Measurements from ENCODE around the gene NELL1. TPM values are rescaled to one million over a fixed set of nuclear protein-coding genes. Genes with fewer than 3 reads are reported as not detected.

NELL1 gene
- total RNA-seq, 1 experiment from 2014 or later = not detected

- in situ Hi-C loops (cut with HindIII; ENCODE audit: low pct_unique_long_range_greater_than_20kb, low sequenced_read_pairs) (no loop called here), intact Hi-C loops (cut with micrococcal nuclease; ENCODE audit: unreplicated experiment) (no loop called here)
- CTCF ChIA-PET = no interaction called here
- Histone ChIP-seq H3K4me3 (ENCODE audit: low read depth in 2 of 2, low read length in 2 of 2) (no peak overlapping the region), H3K36me3 (ENCODE audit: control insufficient read depth, insufficient read depth, low read length) (no peaks in the 10 kb centered on the region), H3K9me3 (ENCODE audit: control insufficient read depth, insufficient read depth, low read depth, low read length) (no peaks in the 10 kb centered on the region), H3K4me1 (ENCODE audit: control insufficient read depth, insufficient read depth, low read length) (no peaks in the 10 kb centered on the region), H3K27ac (ENCODE audit: low read length) (no peak overlapping the region), H3K27me3 (ENCODE audit: control insufficient read depth, insufficient read depth, low read length) (no peaks in the 10 kb centered on the region)
- POLR2A ChIA-PET = no interaction called here
- no peak for ATAC-seq
- TF ChIP-seq REST (IDR thresholded peaks at IDR 0.05; ENCODE audit: insufficient read depth in 1 of 2, low read depth in 2 of 2, low read length in 1 of 2) = no peak
- TF ChIP-seq CTCF (IDR thresholded peaks at IDR 0.05) = no peak
- TF ChIP-seq SIN3A (IDR thresholded peaks at IDR 0.05; ENCODE audit: borderline replicate concordance, insufficient read depth, low read depth, low read length) = no peak
- TF ChIP-seq TCF7L2 (IDR thresholded peaks at IDR 0.05; ENCODE audit: low read depth, low read length) = no peak
- no peak for TF ChIP-seq POLR2AphosphoS5 (IDR thresholded peaks at IDR 0.05; ENCODE audit: low read depth, low read length)
- no peak for DNase-seq (ENCODE audit: low read depth, low spot score)
- no TSS peak for BruUV-seq (replicated peaks)
Observed at GRCh38 chr11:21421711-21422329, 752.4 kb downstream of the NELL1 start.

GRCh38 chr11:21426931-21427330, 757.5 kb downstream of the NELL1 start:
- ChIA-PET POLR2A (no interaction called here), CTCF (no interaction called here)
- Histone ChIP-seq H3K27me3 (ENCODE audit: control insufficient read depth, insufficient read depth, low read length) (no peaks in the 10 kb centered on the region), H3K36me3 (ENCODE audit: control insufficient read depth, insufficient read depth, low read length) (no peaks in the 10 kb centered on the region), H3K4me1 (ENCODE audit: control insufficient read depth, insufficient read depth, low read length) (no peaks in the 10 kb centered on the region), H3K27ac (ENCODE audit: low read length) (no peak overlapping the region), H3K9me3 (ENCODE audit: control insufficient read depth, insufficient read depth, low read depth, low read length) (no peaks in the 10 kb centered on the region), H3K4me3 (ENCODE audit: low read depth in 2 of 2, low read length in 2 of 2) (no peak overlapping the region)
- DNase-seq (ENCODE audit: low read depth, low spot score) (no peak), ATAC-seq (no peak)
- in situ Hi-C loops (cut with HindIII; ENCODE audit: low pct_unique_long_range_greater_than_20kb, low sequenced_read_pairs) (no loop called here), intact Hi-C loops (cut with micrococcal nuclease; ENCODE audit: unreplicated experiment) (no loop called here)
- TF ChIP-seq POLR2AphosphoS5 (IDR thresholded peaks at IDR 0.05; ENCODE audit: low read depth, low read length) (no peak), TCF7L2 (IDR thresholded peaks at IDR 0.05; ENCODE audit: low read depth, low read length) (no peak), CTCF (IDR thresholded peaks at IDR 0.05) (no peak), SIN3A (IDR thresholded peaks at IDR 0.05; ENCODE audit: borderline replicate concordance, insufficient read depth, low read depth, low read length) (no peak), REST (IDR thresholded peaks at IDR 0.05; ENCODE audit: insufficient read depth in 1 of 2, low read depth in 2 of 2, low read length in 1 of 2) (no peak)
- BruUV-seq (replicated peaks) = no TSS peak
